COLO668 (cell line): ENCODE measurements around the gene MCM3AP.
A peak's percentile ranks its signal among the peaks of the same experiment; 100 is the strongest.
"Not testable (repeated sequence)": the region's sequence is repeated elsewhere in the genome, so short reads cannot be mapped to it uniquely, and the experiment has no call there.

Experiments used
- DNase-seq: peaks from one replicate; lab custom pipeline; 2025; ENCODE audit not compliant: unreplicated experiment; lab: John Stamatoyannopoulos, UW

Gene MCM3AP

DNA sequence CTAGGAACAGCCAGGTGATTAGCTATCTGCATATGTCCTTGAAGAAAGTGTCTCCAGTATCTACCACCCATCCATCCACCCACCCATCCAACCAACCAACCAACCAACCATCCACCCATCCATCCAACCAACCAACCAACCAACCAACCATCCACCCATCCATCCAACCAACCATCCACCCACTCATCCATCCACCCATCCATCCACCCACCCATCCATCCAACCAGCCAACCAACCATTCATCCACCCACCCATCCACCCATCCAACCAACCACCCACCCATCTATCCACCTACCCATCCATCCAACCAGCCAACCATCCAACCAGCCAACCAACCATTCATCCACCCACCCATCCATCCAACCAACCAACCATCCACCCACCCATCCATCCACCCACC, 26.2 kb upstream of the MCM3AP start:
- no peak for DNase-seq

DNA sequence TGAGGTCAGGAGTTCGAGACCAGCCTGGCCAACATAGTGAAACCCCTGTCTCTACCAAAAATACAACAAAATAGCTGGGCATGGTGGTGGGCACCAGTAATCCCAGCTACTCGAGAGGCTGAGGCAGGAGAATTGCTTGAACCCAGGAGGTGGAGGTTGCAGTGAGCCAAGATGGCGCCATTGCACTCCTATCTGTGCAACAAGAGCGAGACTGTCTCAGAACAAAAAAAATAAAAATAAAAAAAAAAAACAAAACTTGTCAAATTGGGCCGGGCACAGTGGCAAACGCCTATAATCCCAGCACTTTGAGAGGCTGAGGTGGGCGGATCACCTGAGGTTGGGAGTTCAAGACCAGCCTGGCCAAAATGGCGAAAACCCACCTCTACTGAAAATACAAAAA, 24.8 kb upstream of the MCM3AP start:
- not testable (repeated sequence) for DNase-seq

DNA sequence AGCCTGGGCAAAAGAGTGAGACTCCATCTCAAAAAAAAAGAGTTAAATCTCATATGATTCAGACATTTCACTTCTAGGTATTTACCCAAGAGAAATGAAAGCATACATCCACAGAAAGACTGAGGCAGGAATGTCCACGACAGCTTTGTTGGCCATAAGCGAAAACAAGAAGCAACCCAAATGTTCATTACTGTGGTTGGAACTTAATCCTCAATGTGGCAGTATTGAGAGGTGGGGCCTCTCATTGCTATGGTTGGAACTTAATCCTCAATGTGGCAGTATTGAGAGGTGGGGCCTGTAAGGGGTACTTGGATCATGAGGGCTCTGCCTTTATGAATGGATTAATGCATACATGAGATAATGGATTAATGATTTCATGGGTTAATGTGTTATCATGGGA, 23.0 kb upstream of the MCM3AP start:
- DNase-seq: no peak

DNA sequence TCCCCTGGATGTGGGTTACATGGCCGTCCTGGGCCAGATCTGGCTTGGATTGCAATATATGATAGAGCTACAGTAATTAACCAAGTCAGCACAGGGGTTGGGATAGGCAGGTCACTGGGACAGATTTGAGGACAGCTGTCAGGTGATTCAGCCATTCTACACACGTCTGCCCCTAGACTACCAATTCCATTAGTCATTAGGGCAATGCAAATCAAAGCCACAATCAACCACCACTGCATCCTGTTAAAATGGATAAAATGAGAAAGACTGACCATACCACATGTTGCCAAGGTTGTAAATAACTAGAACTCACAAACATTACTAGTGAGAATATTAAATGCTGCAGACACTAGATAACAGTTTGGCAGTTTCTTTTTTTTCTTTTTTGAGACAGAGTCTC, 22.2 kb upstream of the MCM3AP start:
- no peak for DNase-seq

DNA sequence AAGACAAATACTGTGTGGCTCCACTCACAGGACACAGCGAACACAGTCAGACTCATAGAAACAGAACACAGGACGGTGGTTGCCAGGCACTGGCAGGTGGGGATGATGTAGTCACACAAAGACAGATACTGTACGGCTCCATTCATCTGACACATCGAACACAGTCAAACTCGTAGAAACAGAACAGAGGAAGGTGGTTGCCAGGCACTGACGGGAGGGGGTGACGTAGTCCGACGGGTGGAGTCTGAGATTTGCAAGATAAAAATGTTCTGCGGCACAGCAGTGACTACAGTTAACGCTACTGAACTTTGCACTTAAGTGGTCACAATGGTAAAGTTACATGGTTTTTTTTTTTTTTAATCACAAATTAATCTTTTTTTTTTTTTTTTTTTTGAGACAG, 19.5 kb upstream of the MCM3AP start:
- no peak for DNase-seq

DNA sequence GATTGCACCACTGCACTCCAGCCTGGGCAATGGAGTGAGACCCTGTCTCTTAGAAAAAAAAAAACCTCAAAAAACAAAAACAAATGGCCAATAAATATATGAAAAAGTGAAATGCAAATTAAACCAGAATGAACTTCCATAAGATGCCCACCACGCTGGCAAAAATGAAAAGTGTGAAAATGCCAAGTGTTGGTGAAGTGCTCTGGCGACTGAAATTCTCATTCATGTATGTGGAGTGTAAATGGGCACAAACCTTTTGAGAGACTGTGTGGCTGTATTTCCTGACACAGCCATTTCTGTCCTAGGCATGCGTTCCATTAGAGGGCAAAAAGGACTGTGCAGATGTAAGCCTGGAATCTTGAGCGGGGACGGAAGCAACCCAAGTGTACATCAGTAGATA, 19.0 kb upstream of the MCM3AP start:
- no peak for DNase-seq

DNA sequence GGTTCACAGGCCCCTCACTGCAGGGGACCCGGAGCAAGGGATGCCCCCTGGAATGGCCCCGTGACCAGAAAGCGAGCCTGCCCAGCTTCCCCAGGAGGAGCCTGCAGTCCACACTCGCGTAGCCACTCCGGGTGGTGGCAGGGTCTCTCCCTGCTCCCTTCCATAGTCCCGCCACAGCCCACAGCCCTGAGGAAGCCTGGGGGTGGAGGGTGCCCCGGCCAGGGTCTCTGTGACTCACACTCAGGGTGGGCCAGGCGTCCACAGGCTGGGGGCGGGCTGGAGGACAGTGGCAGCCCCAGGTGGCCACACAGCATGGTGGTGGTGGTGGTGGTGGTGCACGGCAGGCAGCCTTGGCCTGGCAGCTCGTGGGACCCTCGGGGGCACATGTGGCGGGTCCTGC, 16.3 kb upstream of the MCM3AP start:
- no peak for DNase-seq

DNA sequence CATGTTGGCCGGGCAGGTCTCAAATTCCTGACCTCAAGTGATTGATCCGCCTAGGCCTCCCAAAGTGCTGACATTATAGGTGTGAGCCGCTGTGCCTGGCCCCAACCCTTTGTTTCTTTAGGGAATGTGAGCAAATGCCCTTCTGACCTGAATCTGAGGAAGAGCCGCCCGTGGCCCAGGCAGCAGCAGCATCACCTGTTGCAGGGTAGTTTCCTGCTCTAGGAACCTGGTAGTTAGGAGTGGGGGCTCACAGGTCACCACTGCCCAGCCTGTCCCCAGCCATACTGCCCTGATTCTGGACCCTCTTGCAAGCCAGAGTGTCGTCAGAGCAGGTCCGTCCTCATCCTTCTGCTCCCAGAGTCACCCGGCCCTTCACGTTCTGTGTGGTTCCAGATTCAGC, 13.8 kb upstream of the MCM3AP start:
- no peak for DNase-seq

DNA sequence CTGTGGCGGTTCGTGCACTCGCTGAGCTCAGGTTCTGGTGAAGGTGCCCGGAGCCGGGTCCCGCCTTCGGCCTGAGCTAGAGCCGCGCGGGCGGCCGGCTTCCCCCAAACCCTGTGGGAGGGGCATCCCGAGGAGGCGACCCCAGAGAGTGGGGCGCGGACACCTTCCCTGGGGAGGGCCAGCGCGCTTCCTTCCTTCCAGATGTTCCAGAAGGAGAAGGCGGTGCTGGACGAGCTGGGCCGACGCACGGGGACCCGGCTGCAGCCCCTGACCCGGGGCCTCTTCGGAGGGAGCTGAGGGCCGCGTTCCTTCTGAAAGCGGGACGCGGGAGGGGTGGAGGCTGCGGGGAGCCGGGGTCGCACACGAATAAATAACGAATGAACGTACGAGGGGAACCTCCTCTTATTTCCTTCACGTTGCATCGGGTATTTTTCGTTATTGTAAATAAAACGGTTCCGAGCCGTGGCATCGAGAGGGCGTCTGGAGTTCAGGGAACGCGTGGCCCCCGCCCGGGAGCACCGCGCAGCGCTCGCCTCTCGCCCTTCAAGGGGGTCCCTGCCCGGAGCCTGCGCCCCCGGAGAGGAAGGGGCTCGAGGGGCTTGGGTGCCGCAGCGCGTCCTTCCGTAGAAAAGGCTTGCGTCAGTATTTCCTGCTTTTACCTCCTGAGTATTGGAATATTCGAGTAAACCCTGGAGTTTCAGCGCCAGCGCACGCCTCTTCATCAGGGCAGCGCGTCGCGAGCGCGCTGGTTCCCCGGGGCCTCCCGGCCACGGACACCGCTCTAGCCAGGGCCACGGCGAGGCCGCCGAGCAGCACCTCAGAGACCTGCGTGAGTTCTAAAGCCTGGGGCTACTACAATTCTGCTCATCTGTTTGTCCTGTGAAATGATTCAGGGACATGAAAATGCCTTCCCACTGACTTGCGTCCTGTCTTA, 12.2 kb upstream of the MCM3AP start:
- peak; percentile 64 for DNase-seq

DNA sequence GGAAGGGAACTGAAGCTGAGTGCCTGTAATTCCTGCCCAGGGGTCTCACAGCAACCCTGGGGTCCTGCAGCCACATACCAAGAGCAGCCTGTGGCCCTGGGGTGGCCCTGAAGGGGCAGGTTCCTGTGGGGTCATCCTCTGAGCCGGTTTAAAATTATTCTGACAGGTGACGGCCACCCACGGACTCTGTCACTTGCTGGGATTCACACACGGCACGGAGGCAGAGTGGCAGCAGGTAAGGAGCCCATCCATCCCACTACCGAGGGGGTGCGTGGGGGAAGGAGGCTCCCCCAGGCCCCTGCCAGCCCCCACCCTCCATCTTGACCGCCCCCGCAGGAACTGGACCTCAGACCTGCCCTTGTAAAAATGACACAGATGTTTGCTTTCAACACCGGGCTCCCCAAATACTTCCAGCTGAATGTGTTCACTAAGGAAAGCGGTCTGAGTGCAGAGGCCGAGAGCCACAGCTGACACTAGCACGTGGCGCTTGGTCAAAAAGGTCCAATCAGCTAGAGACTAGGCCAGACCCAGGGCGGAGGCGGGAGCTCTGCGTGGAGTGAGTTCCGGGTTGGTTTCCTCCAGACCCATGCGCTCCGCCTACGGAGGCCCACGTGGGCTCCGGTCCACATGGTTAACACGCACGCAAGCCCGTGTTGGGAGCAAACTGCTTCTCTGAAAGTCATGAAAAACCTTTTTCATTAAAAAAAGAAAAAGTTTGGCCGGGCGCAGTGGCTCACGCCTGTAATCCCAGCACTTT, 10.8 kb upstream of the MCM3AP start:
- peak; percentile 85 for DNase-seq

DNA sequence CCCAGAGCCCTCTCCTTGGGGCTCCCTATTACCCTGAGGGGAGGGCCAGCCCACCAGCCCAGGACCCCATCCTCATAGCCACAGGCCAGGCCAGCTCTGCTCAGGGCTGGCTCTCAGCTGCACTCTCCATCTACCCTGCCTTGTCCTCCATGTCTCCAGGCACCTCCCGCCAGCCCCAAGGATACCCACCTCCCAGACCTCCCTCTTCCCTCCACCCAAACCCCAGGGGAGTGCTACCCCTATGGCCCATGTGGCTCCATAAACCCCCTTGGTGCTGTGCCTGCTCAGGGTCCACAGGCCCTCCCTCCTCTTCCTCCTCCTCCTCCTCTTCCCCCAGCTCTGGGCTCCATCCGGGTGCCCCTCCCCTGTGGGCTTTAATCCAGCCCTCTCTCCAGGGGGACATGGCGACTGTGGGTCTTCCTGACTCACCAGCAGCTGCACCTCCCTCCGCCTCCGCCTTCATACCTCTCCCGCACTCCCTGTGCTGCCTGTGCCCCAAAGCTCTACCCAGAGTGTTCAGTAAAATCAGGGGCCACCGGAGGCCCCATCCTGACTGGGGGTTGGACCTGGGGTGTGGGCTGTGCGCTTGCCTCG, 9.9 kb upstream of the MCM3AP start:
- no peak for DNase-seq

DNA sequence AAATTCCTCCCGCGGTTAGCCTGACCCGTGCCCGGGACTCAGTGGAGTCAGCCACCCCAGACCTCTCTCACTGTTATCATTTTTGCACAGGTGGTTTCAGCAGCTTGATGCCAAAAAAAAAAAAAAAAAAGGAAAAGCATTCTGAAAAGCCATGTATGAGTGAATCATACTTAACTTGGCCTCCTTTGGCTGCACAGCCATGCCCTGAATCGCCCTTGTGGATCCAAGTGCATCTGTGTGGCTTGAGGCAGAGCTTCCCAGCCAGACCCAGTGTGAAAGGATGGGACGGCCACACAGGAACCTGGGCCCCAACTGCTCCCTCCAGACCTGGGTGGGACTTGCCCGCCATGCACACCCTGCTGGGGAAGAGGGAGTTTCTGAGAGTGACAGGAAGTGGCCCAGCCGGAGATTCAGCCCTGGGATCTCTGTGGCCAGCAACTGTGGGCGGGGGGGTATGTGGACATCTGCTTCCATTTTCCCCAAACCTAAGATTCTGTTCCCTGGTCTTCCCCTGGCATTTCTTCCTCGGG, 9.3 kb upstream of the MCM3AP start:
- DNase-seq: peak; percentile 15

DNA sequence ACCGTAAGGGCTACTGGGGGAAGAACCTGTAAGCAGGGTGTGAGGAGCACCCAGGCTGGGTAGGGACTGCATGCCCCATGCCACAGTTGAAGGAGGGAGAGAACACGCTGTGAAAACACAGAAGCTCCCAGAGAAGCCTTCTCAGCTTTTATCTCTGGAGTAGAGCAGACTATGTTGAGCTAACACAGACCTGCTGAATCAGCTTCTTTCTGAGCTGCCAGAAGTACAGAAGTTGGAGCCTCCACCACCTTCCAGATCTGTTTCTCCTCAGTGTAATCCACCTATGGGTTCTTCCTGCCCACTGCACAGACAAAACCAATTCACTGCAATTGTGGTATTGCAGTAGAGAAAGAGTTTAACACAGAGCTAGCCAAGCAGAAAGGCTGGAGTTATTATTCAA, 6.2 kb upstream of the MCM3AP start:
- no peak for DNase-seq

DNA sequence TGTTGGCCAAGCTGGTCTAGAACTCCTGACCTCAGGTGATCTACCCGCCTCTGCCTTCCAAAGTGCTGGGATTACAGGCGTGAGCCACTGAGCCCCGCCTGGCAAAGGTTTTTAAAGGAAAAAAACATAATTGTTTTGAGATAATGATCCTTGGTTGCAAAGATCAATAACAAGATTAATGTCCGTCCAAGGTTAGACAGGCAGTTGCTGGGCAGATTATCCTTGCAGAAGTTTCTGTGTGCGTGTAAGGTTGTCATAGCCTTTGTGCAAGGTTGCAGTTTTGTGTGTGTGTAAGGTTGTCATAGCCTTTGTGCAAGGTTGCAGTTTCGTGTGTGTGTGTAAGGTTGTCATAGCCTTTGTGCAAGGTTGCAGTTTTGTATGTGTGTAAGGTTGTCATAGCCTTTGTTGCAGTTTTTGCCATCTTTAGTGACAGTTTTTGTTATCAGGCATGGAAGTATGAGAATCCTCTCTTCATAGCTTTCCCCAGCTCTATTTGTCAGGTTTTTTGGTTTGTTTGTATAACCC, 4.3 kb upstream of the MCM3AP start:
- no peak for DNase-seq

DNA sequence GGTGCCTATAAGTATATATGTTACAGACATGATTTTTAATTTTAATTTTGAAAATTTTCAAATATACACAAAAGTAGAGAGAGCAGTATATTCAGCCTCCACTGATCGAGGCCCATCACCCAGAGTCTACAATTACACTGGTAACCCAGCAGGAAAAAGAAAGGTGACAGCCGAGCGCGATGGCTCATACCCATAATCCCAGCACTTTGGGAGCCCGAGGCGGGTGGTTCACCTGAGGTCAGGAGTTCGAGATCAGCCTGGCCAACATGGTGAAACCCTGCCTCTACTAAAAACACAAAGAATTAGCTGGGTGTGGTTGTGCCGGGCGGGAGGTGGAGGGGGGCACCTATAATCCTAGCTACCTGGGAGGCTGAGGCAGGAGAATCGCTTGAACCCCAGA, 2.1 kb upstream of the MCM3AP start:
- no peak for DNase-seq

DNA sequence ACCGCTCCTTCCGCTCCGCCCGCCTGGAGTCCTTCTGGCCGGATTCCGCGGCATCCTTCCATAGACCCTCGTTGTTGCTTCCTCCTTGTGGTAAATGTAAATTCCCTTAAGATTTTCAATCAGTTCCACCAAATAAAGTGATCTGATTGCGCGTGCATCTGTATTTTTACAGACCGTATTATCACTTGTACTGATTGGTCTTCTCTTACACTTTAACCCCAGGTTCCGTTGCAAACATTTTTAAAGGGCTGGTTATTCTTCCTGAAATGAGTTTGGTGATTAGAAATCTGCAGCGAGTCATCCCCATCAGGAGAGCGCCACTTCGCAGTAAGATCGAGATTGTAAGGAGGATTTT, 1.2 kb upstream of the MCM3AP start:
- DNase-seq: no peak

DNA sequence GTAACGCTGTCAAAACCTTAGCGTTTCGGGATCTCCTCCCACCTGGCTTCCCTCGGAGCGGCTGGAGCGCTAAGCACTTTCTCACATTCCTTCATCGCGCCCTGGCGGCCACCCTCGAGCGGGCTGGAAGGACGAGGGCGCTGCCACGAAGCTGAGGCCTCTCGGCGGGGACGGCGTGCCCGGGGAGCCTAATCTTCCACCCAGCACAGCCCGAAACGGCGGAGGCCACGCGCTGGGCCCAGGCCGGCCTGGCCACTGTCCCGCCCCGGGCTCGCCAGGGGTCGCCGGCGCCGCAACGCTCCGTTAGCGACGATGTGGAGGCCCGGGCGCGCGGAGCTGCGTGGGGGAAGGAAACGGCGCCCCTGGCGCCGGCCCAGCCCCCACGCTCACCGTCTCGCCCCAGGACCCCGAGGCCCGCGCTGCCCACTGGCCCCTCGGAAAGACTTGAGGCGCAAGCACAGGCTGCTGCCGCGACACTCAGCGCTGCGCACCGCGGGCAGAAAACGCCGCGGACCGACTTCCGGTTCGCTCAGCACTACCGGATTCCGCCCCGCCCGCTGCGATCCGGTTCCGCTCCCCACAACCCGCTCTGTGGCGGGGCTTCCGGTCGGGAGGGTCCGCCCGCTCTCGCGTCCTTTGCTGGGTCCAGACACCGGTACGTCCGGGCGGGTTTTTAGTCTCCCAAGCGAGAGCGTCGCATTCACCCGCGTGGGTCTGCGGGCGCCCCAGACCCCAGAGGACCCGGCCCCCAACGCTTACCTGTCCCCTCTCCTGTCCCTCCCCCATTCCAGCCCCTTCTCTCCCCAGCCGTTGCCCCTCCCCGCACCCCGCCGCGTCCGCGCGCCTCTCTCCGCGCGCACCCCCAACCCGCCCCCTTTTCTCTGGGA, 593 bp upstream of the MCM3AP start, which contains the start of gene YBEY:
Gene YBEY, plus strand, starts transcription at position 582 of the 887 bp plus-strand sequence. CDS start 572 bp downstream, outside the sequence.
- DNase-seq: peak; percentile 97

DNA sequence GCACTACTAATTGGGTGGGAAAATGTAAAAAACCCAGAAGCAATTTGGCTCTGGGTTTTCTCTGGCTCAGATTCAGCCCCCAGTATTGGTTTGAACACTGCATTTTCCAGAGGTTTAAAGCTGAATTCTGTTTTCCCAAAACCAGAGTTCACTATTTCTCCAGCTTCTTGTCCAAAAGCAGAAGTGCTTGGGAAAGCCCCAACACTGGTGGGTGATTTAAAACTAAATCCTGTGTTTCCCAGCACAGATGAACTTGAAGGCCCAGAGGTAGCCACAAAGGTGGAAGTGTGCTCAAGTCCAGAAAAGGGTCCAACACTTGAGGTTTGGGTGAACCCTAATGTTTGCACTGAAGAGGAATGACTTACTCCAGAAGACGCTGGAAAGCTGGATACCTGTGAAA, 678 bp downstream of the MCM3AP start:
- no peak for DNase-seq

DNA sequence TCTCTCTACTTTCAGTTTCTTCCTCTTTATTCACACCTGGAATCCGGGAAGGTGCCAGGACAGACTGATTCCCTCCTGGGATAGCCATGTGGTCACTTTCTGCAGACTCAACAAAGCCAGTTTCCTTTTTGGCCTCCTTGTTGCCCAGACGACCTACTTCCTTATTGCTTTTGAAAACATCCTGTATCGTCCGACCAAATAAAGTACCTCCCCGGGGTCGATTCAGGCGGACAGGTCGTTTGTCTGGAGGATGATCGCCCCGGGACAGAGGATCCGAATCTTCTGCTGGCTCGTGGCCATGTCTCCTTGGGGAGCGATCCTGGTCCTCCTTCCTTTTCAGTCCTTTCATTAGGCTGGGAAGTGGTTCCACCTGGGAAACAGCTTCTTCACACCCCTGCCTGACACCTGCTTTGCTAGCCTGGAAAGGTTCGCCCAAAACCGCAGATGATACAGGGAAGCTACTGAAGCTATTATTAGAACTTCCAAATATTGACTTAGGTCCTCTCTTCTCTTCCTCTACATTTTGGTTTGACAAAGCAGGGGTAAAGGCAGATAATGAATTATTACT, 1.2 kb downstream of the MCM3AP start:
- peak; percentile 78 for DNase-seq

DNA sequence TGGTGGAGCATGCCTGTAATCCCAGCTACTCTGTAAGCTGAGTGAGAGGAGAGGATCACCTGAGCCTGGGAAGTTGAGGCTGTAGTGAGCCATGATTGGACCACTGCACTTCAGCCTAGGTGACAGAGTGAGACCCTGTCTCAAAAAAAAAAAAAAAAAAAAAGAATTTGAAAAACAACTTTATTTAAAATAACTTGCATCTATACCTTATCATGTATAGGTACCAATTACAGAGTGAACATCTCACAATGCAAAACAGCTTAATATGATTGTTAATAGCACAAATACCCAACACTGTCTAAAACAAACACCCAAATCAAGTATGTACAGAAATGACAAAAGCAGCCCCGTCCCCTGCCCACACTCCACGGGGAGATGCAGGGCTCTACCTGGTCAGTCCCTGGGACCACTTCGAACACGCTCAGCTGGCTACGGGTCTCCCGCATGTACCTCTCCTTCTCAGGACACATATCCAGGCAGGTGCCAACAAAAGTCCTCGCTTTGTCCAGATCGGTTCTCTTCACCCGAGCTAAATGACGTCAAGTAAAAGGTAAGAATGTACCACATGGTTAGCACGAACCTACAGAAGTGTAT, 10.5 kb downstream of the MCM3AP start:
- no peak for DNase-seq
